CD4-positive, alpha-beta T cell treated with Interleukin-15 for 1 hour (primary cell): ENCODE measurements around the gene ZNF710.

Experiments used
- DNase-seq: peaks from one replicate; pipeline ENCODE4 v3.0.0-alpha.2; 2020

Gene ZNF710

DNA sequence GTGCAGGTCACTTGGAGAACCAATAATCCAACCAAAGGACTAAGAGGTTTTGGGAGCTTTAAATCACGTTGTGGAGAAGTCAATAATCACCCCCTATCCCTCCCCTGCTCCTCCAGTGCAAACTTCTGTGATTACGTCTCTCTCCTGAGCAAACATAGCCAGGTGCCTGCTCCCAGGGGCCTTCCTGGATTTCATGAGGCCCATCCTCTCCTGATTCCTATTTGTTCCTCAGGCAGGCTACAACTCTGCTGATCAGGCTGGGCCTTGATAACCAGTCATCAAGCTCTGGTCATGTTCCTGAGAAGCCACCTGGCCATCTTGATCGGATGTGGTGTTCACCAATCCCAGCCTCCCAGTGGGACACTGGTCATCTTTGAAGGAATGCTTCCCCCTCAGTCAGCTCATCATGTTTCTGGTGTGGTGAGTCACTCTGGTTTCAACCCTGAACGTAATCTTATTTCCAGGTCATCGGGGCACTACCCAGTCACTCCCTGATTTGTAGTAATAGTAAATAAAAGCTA lies 2.9 kb upstream of the ZNF710 start:
- DNase-seq: no peak

DNA sequence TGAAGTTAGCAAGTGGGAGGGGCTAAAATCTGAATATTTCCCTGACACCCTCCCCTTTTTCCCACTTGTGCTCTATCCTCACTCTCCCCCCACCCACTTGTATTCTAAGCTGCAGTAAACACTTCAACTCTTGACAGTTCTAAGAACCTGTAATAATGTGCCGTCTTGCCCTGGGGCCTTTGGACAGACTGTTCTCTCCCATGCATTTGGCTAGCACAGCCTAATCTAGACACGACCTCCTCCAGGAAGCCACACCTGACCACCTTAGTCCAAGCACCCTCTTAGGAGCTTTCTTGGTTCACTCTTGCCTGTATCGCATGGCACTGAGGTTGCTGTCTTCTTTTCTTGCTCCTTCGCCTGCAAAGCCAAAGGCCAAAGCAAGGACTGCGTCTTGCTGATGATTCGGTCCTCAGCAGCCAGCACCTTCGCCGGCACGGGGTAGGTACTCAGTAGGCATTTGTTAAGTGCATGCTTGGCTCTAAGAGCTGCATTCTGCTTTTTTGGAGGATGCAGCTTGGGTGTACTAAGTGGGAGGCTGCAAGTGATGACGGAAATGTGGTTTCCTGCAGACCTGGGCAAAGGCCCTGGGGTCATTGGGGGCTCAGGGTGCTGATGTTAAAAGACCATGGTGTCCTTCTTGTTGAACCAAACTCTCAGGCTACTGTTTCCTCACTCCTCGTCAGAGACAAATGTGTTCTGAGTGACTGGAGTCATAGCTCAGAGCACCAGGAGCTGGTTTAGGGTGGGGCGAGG lies 2.0 kb upstream of the ZNF710 start:
- no peak for DNase-seq

DNA sequence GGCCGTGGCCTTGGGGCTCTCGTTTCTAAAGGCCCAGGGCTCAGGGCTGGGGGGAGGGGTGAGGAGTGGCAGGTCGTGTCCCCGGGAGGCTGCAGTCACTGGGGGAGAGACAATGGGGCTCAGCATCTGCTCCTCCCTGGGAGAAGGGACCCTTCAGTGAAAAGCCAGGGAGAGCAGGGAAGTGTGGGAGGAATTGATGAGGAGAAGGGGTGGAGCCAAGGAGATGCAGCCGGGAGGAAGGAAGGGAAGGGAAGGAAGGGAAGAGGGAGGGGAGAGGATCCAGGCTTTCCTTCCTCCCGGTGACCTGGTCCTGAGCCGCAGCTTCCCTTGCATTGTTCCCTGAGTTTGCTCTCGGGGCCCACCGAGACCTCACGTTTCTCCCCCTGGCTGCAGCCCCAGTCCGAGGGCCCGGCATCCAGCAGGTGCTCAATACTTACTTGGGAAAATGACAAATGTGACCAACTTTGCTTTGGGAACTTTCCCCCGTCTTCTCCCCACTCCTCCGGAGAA lies 1.4 kb upstream of the ZNF710 start:
- DNase-seq: no peak

DNA sequence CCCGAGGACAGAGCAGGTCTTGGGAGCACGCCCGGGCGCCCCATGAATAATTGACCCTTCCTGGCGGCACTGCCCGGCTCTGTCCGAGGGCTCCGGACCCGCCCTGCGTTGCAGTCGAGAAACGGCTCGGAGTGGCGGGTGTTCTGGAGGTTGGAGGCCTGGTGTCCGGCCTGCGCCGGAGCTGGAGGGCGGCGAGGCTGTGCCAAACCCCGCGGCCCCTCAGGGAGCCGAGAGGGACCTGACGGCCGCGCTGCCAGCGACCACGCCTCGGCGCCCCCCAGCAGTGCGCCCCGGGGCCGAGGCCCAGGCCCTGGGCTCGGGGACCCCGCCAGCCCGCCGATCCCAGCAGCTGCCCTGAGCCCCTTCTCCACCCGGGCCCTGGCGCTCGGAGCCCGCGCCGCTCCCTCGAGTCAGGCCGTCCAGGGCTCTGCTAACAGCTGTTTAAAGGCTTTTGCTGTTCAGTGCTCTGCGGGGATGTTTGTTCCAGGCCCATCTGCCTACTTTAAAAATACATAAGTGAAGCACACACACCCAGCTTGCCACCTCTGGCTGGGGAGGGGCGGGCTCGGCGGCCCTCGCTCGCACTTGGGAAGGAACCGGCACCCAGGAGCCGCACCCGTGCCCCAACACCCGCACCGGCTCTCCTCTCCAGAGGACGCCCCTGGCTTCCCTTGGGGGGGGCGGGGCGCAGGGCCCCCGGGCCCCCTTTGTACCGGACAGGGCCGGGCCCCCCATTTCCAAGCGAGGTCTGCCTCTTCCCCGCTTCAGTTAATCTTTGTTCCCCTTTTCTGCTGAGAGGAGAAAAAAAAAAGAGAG lies 730 bp upstream of the ZNF710 start:
- DNase-seq: no peak

DNA sequence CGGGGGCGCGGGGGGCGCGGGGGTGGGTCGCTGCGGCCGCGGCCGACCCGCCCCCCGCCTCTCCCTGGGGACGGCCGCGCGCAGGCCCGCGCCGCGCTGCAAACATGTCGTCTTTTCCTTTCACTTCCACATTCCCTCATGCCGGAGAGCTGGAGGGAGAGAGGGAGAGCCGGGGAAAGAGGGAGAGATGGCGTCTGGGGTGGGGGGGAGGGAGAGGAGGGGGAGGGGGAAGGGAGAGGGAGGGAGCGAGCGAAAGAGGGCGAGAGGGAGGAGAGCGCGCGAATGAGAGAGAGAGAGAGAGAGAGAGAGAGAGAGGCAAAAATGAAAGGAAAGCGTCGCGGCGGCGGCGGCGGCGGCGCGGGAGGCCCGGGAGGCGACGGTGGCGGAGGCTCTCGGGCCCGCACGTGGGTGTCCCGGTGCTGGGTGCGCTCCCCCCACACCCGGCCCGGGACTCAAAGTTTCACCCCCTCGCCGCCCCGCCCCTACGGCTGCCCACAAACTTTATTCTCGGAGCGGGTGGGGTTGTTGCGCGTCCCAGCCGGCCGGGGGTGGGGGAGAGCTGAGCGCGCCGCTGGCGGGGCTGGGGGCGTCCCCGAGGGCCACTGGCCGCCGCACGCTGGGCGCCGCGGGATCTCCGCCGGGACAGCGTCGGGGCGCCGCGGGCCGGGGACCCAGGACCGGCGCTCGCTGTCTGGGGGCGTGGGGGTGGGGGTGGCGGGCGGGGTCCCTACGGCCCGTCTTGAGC lies 731 bp downstream of the ZNF710 start:
- peak; percentile 68 for DNase-seq

DNA sequence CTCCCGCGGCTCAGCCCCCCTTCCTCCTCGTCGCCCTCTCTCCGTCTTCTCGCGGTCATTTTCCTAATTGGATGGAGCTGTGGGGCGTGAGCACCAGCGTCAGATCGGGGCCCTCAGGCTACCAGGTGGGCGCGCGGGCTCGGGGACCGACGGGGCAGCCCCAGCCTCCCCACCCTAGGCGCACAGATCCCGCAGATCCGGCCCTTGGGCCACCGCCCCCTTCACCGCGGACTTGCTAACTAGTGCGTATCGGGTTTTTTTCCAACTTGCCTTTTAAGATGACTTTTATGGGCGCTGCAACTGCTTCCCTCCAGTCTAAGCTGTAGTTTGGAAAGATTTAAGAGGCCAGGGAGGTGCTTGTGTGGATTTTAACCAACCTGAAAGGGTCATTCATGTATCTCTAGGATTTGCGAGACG lies 1.3 kb downstream of the ZNF710 start:
- no peak for DNase-seq

DNA sequence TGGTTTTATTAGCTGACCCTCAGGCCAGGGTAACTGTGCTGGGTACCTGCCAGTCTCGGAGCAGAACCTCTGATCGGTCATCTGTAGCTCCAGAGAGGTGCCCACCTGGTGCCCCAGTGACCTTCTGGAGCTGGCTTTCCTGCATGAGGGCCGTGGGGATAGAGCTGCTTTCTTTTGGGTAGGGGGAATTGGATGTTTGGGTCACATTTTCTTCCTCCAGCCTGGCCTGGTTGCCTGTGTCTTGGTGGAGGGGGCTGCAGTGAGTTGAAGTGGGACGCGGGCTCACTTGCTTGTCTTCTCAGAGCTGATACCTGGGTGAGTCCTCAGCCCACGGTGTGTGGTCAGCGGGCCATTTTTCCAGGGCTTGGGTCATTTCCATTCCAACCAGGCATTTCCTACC lies 2.6 kb downstream of the ZNF710 start:
- DNase-seq: no peak

DNA sequence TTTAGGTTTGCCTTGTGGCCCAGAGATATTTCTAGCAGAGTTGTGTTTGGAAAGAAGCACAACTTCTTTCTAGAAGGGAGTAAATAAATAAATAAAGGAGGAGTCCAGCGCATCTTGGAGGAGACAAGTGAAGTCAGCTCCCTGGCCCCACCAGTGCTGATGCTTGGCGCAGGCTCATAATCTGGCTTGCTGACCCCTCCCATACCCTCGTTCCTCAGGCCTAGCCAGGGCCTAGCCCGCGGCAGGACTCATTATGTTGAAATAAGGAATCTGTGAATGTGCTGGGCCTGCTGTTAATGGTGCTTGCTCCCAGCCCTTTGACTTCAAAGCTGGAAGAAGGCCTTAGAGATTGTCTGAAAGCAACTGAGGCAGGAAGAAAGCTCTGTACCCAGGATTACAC lies 3.1 kb downstream of the ZNF710 start:
- DNase-seq: no peak

DNA sequence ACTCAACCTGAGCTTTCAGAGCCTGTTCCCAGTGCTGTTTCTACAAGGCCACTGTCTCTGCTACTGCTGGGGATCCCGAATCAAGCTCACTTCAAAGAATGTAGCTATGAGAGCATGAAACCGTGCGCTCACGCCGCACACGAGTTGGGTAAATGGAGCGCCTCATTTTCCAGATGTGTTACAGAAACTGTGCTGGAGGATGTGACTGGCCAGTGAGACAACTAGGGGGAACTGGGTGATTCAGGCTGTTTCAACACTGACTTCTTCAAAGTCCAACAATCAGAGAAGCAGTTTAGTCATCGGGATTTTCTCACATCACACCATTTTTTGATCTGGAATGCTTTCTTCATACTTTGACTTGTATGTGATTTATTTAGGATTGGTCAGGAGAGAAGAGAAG lies 3.5 kb downstream of the ZNF710 start:
- DNase-seq: peak; percentile 65

DNA sequence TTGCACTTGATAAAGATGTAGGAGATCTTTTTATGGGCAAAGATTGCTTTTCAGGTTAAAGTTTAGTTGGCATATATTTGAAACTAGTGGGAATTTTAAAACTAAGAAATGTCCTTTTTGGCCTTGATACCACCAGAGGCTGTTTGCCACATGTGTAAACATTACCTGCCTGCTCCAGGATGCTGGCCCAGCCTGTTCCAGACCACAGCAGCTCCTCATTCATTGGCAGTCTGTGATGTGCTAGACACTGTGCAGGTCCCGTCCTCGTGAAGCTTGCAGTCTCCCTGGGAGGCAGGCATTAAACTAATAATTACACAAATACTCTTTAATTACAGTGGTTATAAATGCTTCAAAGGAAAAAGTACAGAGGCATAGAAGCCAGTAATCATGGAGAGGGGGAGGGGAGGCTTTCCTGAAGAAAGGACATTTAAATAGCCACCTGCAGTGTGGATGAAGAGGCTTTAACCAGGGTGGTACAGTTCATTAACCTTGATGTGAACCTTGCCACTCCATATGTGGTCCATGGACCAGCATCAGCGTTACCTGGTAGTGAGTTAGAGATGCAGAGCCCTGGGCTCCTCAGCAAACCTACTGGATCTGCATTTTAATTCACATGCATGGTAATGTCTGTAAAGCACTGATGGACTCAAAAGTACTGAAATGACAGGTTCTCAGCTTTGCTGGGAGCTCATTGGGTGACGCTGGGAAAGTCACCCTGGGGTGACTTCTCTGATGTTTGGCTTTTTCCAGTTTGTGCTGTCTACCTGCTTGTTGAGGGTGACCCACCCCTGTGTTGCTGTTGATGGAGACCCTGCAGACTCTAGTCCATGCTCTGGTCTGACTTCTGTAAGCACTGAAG lies 5.3 kb downstream of the ZNF710 start:
- DNase-seq: no peak

DNA sequence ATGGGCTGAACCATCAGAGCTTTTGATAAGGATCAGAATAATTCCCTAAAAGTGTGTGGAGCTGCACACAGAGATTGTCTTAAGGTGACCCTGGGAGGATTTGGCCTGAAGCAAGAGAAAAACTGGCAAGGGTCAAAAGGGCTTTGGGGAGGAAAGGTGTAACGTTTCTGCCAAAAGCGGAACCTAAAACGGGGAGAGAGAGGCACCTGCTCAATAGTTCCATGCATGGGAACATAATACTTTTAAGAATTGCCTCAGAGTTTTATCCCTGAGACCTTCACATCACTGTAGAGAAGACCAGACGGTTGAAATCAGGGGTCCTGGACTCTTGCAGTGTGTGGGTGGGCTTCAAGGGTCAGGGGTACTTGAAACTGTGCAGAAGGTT lies 5.9 kb downstream of the ZNF710 start:
- no peak for DNase-seq

DNA sequence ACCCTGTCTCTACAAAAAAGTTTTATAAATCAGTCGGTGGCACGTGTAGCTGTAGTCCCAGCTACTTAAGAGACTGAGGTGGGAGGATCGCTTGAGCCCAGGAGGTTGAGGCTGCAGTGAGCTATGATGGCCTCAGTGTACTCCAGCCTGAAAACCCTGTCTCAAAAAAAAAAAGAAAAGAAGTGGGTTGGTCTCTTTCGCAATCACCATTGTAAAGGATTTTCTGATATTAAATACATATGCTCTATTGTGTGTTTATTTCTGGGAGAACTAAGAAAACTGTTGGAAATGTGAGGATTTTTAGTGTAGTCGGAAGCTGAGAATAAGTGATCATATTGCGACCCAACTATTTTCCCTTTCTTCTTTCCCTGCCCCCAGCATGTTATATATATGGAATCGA lies 7.5 kb downstream of the ZNF710 start:
- DNase-seq: no peak

DNA sequence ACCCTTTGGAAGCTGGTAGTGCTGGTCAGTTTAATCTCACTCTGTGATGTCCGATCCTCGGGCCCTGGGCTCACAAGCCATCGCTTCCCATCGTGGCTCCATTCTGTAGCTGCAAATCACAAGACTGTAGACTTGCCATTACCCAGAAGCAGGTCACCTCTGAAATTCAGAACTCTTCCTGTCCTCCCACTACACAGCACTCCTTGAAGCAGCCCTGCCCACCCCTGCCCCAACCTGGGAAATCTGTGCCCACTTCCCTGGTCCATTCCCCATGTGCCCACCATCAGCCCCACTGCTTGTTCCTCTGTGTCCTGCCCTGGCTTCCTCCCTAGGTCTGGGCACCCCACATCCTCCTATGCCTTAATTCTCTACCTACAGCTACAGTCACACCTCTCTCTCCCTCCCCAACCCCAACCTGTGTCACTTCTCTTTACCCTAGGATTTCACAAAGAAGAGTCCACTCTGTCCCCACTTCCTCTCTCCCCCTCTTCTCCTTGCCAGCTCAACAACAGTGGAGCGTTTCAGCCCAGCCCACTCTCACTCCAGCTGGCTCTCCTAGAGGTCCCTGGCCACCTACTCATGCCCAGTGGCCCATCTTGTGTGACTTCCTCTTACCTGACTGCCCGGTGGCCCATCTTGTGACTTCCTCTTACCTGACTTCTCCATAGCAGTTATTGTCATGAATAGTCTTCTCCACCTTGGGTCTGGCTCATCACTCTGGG lies 8.3 kb downstream of the ZNF710 start:
- no peak for DNase-seq

DNA sequence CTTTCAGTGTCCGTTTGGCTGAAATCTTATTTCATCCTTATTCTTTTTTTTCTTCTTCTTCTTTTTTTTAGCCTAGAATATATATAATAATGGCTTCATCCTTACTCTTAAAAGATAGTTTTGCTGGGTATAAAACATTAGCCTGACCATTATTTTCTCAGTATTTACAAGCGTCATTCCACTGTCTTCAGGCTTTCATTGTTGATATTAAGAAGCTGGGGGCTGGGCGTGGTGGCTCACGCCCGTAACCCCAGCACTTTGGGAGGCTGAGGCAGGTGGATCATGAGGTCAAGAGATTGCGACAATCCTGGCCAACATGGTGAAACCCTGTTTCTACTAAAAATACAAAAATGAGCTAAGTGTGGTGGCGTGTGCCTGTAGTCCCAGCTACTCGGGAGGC lies 10.6 kb downstream of the ZNF710 start:
- DNase-seq: no peak

DNA sequence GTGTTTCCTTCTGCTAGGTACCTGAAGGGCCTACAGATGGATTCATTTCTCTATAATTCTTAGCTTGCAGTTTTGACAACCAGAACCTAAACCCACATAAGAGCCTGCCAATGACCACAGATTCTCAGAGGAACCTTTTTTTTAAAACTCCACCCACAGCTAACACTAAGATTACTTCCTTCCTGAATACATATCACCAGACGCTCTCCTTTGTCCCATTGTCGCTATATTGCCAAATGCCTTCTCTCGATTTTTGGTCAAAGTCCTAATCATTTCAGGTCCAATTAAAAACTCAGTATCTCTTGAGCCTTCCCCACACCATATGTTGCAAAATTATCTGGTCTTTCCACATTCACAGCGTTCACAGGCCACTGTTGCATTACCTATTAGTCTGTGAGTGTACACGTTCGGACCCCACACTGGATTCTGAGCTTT lies 12.4 kb downstream of the ZNF710 start:
- DNase-seq: no peak

DNA sequence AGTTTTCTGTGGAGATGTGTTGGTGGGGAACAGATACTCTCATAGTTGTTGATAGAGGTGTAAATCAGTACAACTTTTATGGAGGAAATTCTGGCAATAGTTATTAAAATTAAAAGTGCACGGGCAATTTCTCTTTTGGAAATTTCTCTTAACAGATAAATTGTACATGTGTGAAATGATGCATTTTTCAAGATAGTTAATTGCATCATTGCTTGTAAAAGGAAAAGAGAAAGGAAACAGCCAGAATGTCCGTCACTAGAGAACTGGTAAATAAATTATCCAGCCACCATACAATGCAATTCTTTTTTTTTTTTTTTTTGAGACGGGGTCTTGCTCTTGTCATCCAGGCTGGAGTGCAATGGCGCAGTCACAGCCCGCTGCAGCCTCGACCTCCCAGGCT lies 14.2 kb downstream of the ZNF710 start:
- DNase-seq: no peak

DNA sequence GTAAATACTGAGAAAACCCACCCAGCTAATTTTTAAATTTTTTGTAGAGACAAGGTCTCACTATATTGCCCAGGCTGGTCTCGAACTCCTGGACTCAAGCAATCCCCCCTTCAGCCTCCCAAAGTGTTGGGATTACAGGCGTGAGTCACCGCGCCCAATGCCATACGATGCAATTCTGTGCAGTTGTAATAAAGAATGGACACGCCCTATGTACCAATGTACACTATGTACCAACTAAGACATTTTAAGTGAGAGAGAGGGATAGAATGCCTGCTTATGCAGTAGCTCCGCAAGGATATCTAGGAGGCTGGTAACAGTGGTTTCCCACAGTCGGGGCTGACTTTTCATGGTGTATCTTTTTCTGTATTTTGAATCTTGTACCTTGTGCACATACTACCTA lies 14.6 kb downstream of the ZNF710 start:
- DNase-seq: no peak

DNA sequence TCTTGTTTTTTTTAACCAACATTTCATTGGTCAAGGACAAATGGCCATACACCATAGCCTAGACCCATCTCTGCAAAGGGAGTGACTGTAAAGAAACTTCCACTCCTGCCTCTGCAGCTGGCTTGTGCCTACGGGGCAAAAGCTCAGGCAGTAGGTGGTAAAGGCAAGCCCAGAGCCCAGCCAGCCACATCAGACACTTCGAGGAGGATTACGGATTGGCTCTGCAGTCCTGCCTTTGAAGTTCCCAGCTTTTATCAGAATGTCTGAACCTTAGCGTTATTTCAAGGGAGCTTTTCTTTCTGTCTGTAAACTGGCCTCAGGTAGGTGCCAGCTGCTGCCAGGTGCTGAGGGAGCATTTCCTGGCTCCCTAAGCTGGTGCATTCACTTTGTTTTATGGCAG lies 15.6 kb downstream of the ZNF710 start:
- no peak for DNase-seq

DNA sequence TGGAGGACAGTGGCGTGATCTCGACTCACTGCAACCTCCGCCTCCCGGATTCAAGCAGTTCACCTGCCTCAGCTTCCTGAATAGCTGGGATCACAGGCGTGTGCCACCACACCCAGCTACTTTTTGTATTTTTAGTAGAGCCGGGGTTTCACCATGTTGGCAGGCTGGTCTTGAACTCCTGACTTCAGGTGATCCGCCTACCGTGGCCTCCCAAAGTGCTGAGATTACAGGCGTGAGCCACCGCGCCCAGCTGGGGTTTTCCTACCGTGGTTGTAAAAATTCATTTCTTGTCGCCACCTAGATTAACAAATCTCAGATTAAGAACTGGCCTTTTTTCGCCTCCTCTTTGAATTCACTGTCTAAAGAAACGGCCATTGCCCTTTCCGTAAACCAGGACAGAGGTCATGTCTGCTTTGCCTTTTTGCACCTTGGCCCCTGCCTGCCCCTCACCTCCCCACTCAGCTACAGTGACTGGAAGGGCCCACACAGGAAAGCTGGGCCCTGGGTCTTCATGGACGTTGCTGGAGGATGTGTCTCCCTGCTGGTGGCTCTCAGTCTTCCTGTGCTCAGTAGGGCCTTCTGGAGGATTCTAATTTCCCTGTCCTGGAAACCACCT lies 17.2 kb downstream of the ZNF710 start:
- DNase-seq: no peak

DNA sequence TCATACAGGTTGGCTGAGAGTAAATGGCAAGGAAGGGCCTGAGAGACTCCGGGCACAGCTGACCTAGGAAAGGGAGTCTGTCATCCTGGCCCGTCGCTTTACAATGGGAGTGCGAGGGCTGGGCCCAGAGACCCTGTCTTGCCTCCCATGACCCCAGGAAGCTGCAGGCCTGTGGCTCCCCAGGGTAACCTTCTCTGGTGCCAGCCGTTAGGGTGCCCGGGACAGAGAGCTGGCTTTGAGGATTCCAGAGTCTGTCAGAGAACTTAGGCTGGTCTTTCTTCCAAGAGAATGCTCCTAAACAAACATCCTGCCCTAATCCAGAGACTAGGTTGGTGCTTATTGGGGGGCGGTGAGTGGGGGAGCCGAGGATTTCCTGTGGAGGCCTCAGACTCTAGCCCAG lies 18.5 kb downstream of the ZNF710 start:
- no peak for DNase-seq
